ENCODE results near the gene DPPA2. TPM values are rescaled to one million over a fixed set of nuclear protein-coding genes. Genes with fewer than 3 reads are reported as not detected.

The DPPA2 gene
- total RNA-seq, 2 experiments from 2014 or later: not detected

GRCh38 chr3:109297496-109297895, 18.8 kb downstream of the DPPA2 start:
- H3K4me3 Mint-ChIP-seq: no peak overlapping the region
- ChIA-PET POLR2A (no interaction called here), CTCF (no interaction called here)

GRCh38 chr3:109284071-109284470, 32.2 kb downstream of the DPPA2 start:
- Mint-ChIP-seq H3K36me3 (ENCODE audit: low read depth) (no peaks in the 10 kb centered on the region), H3K27ac (no peak overlapping the region), H3K9me3 (ENCODE audit: insufficient read depth) (no peaks in the 10 kb centered on the region), H3K4me3 (no peak overlapping the region), H3K4me1 (ENCODE audit: low read depth) (no peaks in the 10 kb centered on the region), H3K27me3 (ENCODE audit: low read depth) (no peaks in the 10 kb centered on the region)
- ChIA-PET CTCF (interaction anchor here (1.0 kb wide), 1 partner anchor 8 kb away, joined by 3 read pairs; no protein-coding TSS in a partner anchor), POLR2A (no interaction called here)
- DNase-seq: no peak
- no peak for ATAC-seq

More at GRCh38 chr3:109297496-109297895, 18.8 kb downstream of the DPPA2 start:
- DNase-seq: no peak
- no peaks in the 10 kb centered on the region for H3K9me3 Mint-ChIP-seq (ENCODE audit: insufficient read depth)
- H3K36me3 Mint-ChIP-seq (ENCODE audit: low read depth): no peaks in the 10 kb centered on the region
- no peak for ATAC-seq
- no peaks in the 10 kb centered on the region for H3K4me1 Mint-ChIP-seq (ENCODE audit: low read depth)
- no peaks in the 10 kb centered on the region for H3K27me3 Mint-ChIP-seq (ENCODE audit: low read depth)
- no peak overlapping the region for H3K27ac Mint-ChIP-seq

DNA sequence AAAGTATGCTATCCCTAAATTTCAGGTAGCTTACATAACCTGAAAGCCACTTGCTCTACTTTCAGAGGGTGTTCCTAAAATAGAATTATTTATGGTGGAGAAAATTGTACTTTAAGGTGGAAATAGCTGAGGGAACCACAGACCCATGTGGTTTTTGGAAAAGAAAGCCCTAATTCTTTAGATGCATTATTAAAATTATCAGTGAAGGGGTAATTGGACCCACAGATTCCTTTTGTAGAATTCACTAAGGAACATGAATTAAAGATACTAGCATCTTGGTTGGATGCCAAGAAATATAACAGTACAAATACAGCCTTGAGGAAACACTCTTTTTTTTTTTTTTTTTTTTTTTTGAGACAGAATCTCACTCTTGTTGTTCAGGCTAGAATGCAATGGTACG, 37.8 kb downstream of the DPPA2 start:
- ChIA-PET CTCF (no interaction called here), POLR2A (no interaction called here)

DNA sequence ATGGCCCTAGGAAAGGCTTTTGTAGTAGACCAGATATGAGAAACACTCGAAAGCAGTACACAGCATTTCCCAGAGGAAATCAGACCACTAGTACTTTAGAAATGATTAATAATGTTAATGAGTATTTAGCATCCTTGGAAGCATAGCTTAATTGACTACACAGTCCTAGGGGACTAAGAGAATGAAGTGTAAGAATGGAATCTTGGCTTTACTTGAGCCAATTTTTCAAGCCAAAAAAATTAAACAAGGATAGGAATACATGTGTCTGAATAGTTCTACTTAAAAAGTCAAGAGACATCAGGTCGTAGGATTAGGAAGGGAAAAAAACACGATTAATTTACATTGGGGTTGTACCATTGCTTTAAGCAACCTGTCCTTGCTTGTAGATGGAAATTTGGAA, 38.2 kb downstream of the DPPA2 start:
- Mint-ChIP-seq H3K9me3 (ENCODE audit: insufficient read depth) (no peaks in the 10 kb centered on the region), H3K27me3 (ENCODE audit: low read depth) (no peaks in the 10 kb centered on the region), H3K27ac (no peak overlapping the region), H3K4me3 (no peak overlapping the region), H3K36me3 (ENCODE audit: low read depth) (no peaks in the 10 kb centered on the region), H3K4me1 (ENCODE audit: low read depth) (no peaks in the 10 kb centered on the region)
- DNase-seq (no peak), ATAC-seq (no peak)
- POLR2A ChIA-PET: no interaction called here
- CTCF ChIA-PET: no interaction called here

More for the DNA sequence above, 37.8 kb downstream of the DPPA2 start:
- Mint-ChIP-seq H3K27me3 (ENCODE audit: low read depth) (no peaks in the 10 kb centered on the region), H3K4me3 (no peak overlapping the region), H3K27ac (no peak overlapping the region), H3K4me1 (ENCODE audit: low read depth) (no peaks in the 10 kb centered on the region), H3K9me3 (ENCODE audit: insufficient read depth) (no peaks in the 10 kb centered on the region), H3K36me3 (ENCODE audit: low read depth) (no peaks in the 10 kb centered on the region)
- ATAC-seq (no peak), DNase-seq (no peak)

GRCh38 chr3:109275702-109276293, 40.5 kb downstream of the DPPA2 start:
- ATAC-seq: no peak
- Mint-ChIP-seq H3K4me3 (no peak overlapping the region), H3K36me3 (ENCODE audit: low read depth) (no peaks in the 10 kb centered on the region), H3K9me3 (ENCODE audit: insufficient read depth) (no peaks in the 10 kb centered on the region), H3K27me3 (ENCODE audit: low read depth) (no peaks in the 10 kb centered on the region), H3K27ac (no peak overlapping the region), H3K4me1 (ENCODE audit: low read depth) (no peaks in the 10 kb centered on the region)
- POLR2A ChIA-PET: no interaction called here
- CTCF ChIA-PET: interaction anchor here (0.7 to 0.9 kb wide), 2 partner anchors 8 to 1039 kb away, joined by 3 read pairs; no protein-coding TSS in a partner anchor
- peak; percentile 21 for DNase-seq

DNA sequence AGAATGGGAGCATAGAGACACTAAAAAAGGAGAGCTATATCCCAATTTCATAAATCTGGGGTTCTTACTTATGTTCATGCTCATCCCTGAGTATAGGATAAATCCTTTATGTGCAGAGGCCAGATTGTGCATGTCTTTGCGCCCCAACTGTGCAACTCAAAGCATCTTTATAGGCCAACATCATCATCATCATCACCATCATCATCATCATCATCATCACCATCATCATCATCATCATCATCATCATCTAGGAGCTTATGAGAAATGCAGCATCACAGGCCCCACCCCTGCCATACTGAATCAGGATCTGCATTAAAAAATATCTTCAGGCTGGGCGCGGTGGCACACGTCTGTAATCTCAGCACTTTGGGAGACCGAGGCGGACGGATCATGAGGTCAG, 45.5 kb downstream of the DPPA2 start:
- Mint-ChIP-seq H3K27ac (no peak overlapping the region), H3K4me3 (no peak overlapping the region), H3K9me3 (ENCODE audit: insufficient read depth) (no peaks in the 10 kb centered on the region), H3K27me3 (ENCODE audit: low read depth) (no peaks in the 10 kb centered on the region), H3K36me3 (ENCODE audit: low read depth) (no peaks in the 10 kb centered on the region), H3K4me1 (ENCODE audit: low read depth) (no peaks in the 10 kb centered on the region)
- DNase-seq: no peak
- ChIA-PET POLR2A (no interaction called here), CTCF (no interaction called here)
- ATAC-seq: no peak

GRCh38 chr3:109269577-109270275, 46.6 kb downstream of the DPPA2 start:
- ChIA-PET CTCF (no interaction called here), POLR2A (no interaction called here)
- ATAC-seq (no peak), DNase-seq (no peak)
- Mint-ChIP-seq H3K9me3 (ENCODE audit: insufficient read depth) (no peaks in the 10 kb centered on the region), H3K36me3 (ENCODE audit: low read depth) (no peaks in the 10 kb centered on the region), H3K4me3 (no peak overlapping the region), H3K27me3 (ENCODE audit: low read depth) (no peaks in the 10 kb centered on the region), H3K27ac (no peak overlapping the region), H3K4me1 (ENCODE audit: low read depth) (no peaks in the 10 kb centered on the region)

DNA sequence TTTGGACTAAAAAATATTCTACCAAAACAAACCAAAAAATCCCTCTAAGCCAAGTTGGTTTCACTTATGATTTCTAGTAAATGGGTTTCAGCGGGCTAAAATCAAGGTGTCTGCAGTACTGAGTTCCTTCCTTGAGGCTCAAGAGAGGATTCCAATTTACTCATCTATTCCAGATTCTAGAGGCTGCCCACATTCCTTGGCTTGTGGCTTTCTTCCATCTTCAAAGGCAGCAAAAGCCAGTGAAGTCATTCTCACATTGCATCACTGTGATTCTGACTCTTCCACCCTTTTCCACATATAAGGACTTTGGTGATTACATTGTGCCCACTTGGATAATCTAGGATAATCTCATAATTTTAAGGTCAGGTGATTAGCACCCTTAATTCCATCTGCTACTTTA, 48.1 kb downstream of the DPPA2 start:
- DNase-seq (no peak), ATAC-seq (no peak)
- H3K27ac Mint-ChIP-seq: no peak overlapping the region
- CTCF ChIA-PET: no interaction called here
- H3K4me3 Mint-ChIP-seq: no peak overlapping the region
- no peaks in the 10 kb centered on the region for H3K9me3 Mint-ChIP-seq (ENCODE audit: insufficient read depth)
- H3K36me3 Mint-ChIP-seq (ENCODE audit: low read depth): no peaks in the 10 kb centered on the region
- H3K4me1 Mint-ChIP-seq (ENCODE audit: low read depth): no peaks in the 10 kb centered on the region
- no peaks in the 10 kb centered on the region for H3K27me3 Mint-ChIP-seq (ENCODE audit: low read depth)
- POLR2A ChIA-PET: no interaction called here

GRCh38 chr3:109265295-109265694, 51.0 kb downstream of the DPPA2 start:
- H3K4me1 Mint-ChIP-seq (ENCODE audit: low read depth): no peaks in the 10 kb centered on the region
- H3K9me3 Mint-ChIP-seq (ENCODE audit: insufficient read depth): no peaks in the 10 kb centered on the region
- no peaks in the 10 kb centered on the region for H3K27me3 Mint-ChIP-seq (ENCODE audit: low read depth)
- POLR2A ChIA-PET: no interaction called here
- CTCF ChIA-PET: no interaction called here
- no peak overlapping the region for H3K27ac Mint-ChIP-seq
- no peak for ATAC-seq
- H3K36me3 Mint-ChIP-seq (ENCODE audit: low read depth): no peaks in the 10 kb centered on the region
- H3K4me3 Mint-ChIP-seq: no peak overlapping the region
- no peak for DNase-seq

DNA sequence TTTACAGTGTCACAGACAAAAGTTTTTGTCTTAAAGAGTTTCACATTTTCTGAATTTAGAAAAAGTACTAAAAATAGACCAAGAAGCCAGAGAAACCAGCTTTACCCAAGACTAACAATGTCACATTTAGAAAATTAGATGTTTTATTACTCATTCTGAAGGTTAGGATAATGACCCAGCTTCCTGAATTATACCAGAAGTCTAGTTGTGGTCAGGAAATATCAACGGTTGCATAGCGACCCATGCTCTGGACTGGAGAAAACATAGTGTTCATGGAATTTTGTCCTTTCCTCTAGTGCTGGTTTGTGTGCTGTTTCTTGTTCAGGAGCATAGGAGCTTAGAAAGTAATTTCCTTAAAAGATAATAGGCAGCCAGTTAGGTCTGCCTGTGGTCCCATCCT, 59.0 kb downstream of the DPPA2 start:
- Mint-ChIP-seq H3K36me3 (ENCODE audit: low read depth) (no peaks in the 10 kb centered on the region), H3K27me3 (ENCODE audit: low read depth) (no peaks in the 10 kb centered on the region), H3K27ac (no peak overlapping the region), H3K4me3 (no peak overlapping the region), H3K4me1 (ENCODE audit: low read depth) (no peaks in the 10 kb centered on the region), H3K9me3 (ENCODE audit: insufficient read depth) (no peaks in the 10 kb centered on the region)
- CTCF ChIA-PET: no interaction called here
- DNase-seq: no peak
- no peak for ATAC-seq
- POLR2A ChIA-PET: no interaction called here

- no peaks in the 10 kb centered on the region for H3K4me1 Mint-ChIP-seq (ENCODE audit: low read depth)
- H3K27me3 Mint-ChIP-seq (ENCODE audit: low read depth): peaks cover 2% of the 10 kb centered on the region
- ChIA-PET CTCF (no interaction called here), POLR2A (no interaction called here)
- no peaks in the 10 kb centered on the region for H3K36me3 Mint-ChIP-seq (ENCODE audit: low read depth)
- no peak overlapping the region for H3K27ac Mint-ChIP-seq
- ATAC-seq (no peak), DNase-seq (no peak)
- H3K4me3 Mint-ChIP-seq: no peak overlapping the region
- H3K9me3 Mint-ChIP-seq (ENCODE audit: insufficient read depth): no peaks in the 10 kb centered on the region
Observed at GRCh38 chr3:109254770-109255169, 61.5 kb downstream of the DPPA2 start.

DNA sequence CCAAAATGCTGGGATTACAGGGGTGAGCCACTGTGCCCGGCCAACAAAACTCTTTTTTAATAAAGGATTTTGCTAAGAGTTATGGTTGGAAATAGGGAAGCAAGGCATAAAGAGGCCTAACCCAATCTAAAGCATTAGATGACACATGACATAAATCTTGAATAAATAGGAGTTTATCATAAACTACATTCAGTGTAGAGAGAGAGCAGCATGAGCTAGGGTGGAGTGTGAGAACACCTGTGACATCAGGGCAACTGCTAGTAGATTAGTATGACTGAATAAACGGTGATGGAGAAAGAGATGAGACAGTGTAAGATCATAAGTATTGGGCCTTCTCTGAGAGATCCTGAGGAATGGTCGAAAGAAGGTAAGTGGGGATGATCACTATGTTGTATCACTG, 63.7 kb downstream of the DPPA2 start:
- Mint-ChIP-seq H3K27me3 (ENCODE audit: low read depth) (peaks cover 2% of the 10 kb centered on the region), H3K36me3 (ENCODE audit: low read depth) (no peaks in the 10 kb centered on the region), H3K4me3 (no peak overlapping the region), H3K9me3 (ENCODE audit: insufficient read depth) (no peaks in the 10 kb centered on the region), H3K4me1 (ENCODE audit: low read depth) (no peaks in the 10 kb centered on the region), H3K27ac (no peak overlapping the region)
- ChIA-PET CTCF (no interaction called here), POLR2A (no interaction called here)
- DNase-seq (no peak), ATAC-seq (no peak)
